Mucosa of descending colon (tissue), 3 donors: ENCODE results near the gene LCK. TPM values are rescaled to one million over a fixed set of nuclear protein-coding genes. Genes with fewer than 3 reads are reported as not detected.
A peak's percentile ranks its signal among the peaks of the same experiment; 100 is the strongest.

Experiments
- ATAC-seq: fragments of 200-7000 bp; cut with Tn5 transposase; one replicate; pipeline ENCODE4 v1.9.1; 2020; ENCODE audit warnings: mild to moderate bottlenecking, moderate library complexity
- DNase-seq, 3 donors: peaks; one replicate each; pipeline ENCODE4 v3.0.0-alpha.2; 2020
- H3K36me3 ChIP-seq: fragments of 200-600 bp; one replicate; pipeline ENCODE4 v1.8.0; 2021; ENCODE audit warnings: low read depth, mild to moderate bottlenecking
- H3K4me1 ChIP-seq: fragments of 200-600 bp; one replicate; pipeline ENCODE4 v1.8.0; 2021; ENCODE audit warnings: low read depth, mild to moderate bottlenecking
- H3K4me3 ChIP-seq: fragments of 200-600 bp; one replicate; pipeline ENCODE4 v1.8.0; 2021; ENCODE audit warnings: mild to moderate bottlenecking
- H3K9me3 ChIP-seq: fragments of 200-600 bp; one replicate; pipeline ENCODE4 v1.8.0; 2021; ENCODE audit warnings: mild to moderate bottlenecking
- intact Hi-C, 2 donors: fragments of 100-400 bp; cut with DNase I in 1 of 2; cut with micrococcal nuclease in 1 of 2; formaldehyde crosslinking; loops; one replicate each; pipeline versions ENCODE4 v1.11.0 to v1.11.1; 2022; cut with DNase I, micrococcal nuclease
- total RNA-seq, 3 donors: library from RNA; stranded (reverse); fragmentation: NEBNext Ultra II Directional in 2 of 3; extraction: Animal tissue kit (Norgen Biotek cat#: 25700) in 2 of 3; gene quantifications; one replicate each; pipeline versions ENCODE4 v1.2.1 to v1.2.4, GENCODE V29; 2021 to 2023
- TF ChIP-seq, protein P1 (sequence below): fragments of 200-600 bp; IDR thresholded peaks from one replicate; pipeline ENCODE4 v1.8.0; 2022; ENCODE audit warnings: antibody characterized with exemption, mild to moderate bottlenecking
- donor health status: DM: no; HTN: no; CAD: no; lungs with moderate emphysema.
- donor health status: DM: no; HTN: no; CAD: no.
- donor health status: DM: no; HTN: yes; CAD: no.

LCK gene
- total RNA-seq, 3 donors from 2014 or later = 4.7 to 6.0 (median 5.9) TPM

- intact Hi-C loops = no loop called here
- peaks cover 3% of the 10 kb centered on the region for H3K36me3 ChIP-seq
- ATAC-seq = peak; percentile 97
Observed at GRCh38 chr1:32221980-32222755, 28.9 kb upstream of the LCK start, which contains the start of the genes EIF3I and TMEM234. TSS of gene EIF3I (plus strand) at chr1:32222407. CDS start at chr1:32222442, 35 bp downstream. TSS of gene TMEM234 (minus strand) at chr1:32222353. CDS start at chr1:32222322, 31 bp downstream.

GRCh38 chr1:32223683-32224082 is 27.4 kb upstream of the LCK start:
- peaks cover 22% of the 10 kb centered on the region for H3K4me1 ChIP-seq
- intact Hi-C loops = no loop called here
- H3K36me3 ChIP-seq = peaks cover 3% of the 10 kb centered on the region
- DNase-seq (no peak), ATAC-seq (no peak)
- no peaks in the 10 kb centered on the region for H3K9me3 ChIP-seq
- no peak overlapping the region for H3K4me3 ChIP-seq
- TF ChIP-seq, protein P1, sequence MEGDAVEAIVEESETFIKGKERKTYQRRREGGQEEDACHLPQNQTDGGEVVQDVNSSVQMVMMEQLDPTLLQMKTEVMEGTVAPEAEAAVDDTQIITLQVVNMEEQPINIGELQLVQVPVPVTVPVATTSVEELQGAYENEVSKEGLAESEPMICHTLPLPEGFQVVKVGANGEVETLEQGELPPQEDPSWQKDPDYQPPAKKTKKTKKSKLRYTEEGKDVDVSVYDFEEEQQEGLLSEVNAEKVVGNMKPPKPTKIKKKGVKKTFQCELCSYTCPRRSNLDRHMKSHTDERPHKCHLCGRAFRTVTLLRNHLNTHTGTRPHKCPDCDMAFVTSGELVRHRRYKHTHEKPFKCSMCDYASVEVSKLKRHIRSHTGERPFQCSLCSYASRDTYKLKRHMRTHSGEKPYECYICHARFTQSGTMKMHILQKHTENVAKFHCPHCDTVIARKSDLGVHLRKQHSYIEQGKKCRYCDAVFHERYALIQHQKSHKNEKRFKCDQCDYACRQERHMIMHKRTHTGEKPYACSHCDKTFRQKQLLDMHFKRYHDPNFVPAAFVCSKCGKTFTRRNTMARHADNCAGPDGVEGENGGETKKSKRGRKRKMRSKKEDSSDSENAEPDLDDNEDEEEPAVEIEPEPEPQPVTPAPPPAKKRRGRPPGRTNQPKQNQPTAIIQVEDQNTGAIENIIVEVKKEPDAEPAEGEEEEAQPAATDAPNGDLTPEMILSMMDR = no peak

More at GRCh38 chr1:32221980-32222755, 28.9 kb upstream of the LCK start, which contains the start of the genes EIF3I and TMEM234:
- TF ChIP-seq, protein P1 = no peak
- DNase-seq = peak; percentile 93 to 96 (median 95)
- Histone ChIP-seq H3K9me3 (no peaks in the 10 kb centered on the region), H3K4me1 (peaks cover 22% of the 10 kb centered on the region), H3K4me3 (peak within 1 kb of the TSS; percentile 59)

- H3K36me3 ChIP-seq = peaks cover 3% of the 10 kb centered on the region
- peaks cover 22% of the 10 kb centered on the region for H3K4me1 ChIP-seq
- H3K4me3 ChIP-seq = no peak overlapping the region
- no peaks in the 10 kb centered on the region for H3K9me3 ChIP-seq
- no peak for ATAC-seq
- intact Hi-C loops = no loop called here
- TF ChIP-seq, protein P1 = no peak
- no peak for DNase-seq
Observed at GRCh38 chr1:32224285-32224684, 26.8 kb upstream of the LCK start.

GRCh38 chr1:32228771-32229170 is 22.3 kb upstream of the LCK start:
- no peaks in the 10 kb centered on the region for H3K9me3 ChIP-seq
- peaks cover 13% of the 10 kb centered on the region for H3K36me3 ChIP-seq
- intact Hi-C loops = no loop called here
- no peak overlapping the region for H3K4me3 ChIP-seq
- no peak for DNase-seq
- no peak for ATAC-seq
- H3K4me1 ChIP-seq = peaks cover under 1% of the 10 kb centered on the region
- TF ChIP-seq, protein P1 = no peak

DNA sequence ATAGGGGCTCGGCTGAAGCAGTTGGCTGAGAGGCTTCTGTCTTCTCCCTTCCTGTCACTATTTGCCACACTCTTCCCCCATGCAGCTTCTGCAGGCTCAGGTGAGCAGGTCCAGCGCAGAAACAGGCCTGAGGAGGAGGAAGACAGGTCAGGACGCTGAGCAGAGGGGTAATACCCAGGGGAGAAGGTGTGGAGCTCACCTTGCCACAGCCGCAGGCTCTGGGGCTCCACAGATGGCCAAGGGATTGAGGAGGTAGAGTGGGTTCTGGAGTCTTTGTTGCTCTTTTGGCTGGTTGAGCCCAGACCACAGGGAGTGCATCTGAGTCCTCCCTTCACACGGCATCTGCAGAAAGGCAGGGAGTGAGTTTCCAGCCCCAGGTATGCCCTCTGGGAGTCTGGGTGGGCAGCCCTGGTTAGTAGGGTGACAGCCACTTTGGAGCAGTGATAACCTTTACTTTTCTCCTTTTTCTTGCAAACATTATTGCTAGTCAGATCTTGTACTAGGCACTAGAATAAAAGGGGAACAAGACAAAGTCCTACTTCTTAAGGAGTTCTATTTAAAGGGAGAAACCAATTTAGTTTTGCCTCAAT is 19.1 kb upstream of the LCK start:
- Histone ChIP-seq H3K4me1 (no peaks in the 10 kb centered on the region), H3K9me3 (no peaks in the 10 kb centered on the region), H3K4me3 (no peak overlapping the region), H3K36me3 (peaks cover 11% of the 10 kb centered on the region)
- intact Hi-C loops = no loop called here
- DNase-seq (no peak), ATAC-seq (no peak)
- TF ChIP-seq, protein P1 = no peak
